H9 (cell line): ENCODE results near the gene THRB. TPM values are rescaled to one million over a fixed set of nuclear protein-coding genes. Genes with fewer than 3 reads are reported as not detected.

ENCODE experiments used
- DNase-seq: peaks from one replicate; pipeline ENCODE4 v3.0.0-alpha.2; 2017
- H2AFZ ChIP-seq: one replicate; pipeline ENCODE4 v1.6.1; 2013; ENCODE audit warnings: mild to moderate bottlenecking, low read length, control low read depth, moderate library complexity
- H2AK5ac ChIP-seq: 2 replicates; pipeline ENCODE4 v1.6.1; 2013; ENCODE audit warnings: low read length, control low read depth, mixed read lengths; ENCODE audit not compliant: insufficient read length
- H2BK120ac ChIP-seq: one replicate; pipeline ENCODE4 v1.6.1; 2013; ENCODE audit warnings: low read depth, mild to moderate bottlenecking, low read length, control low read depth, inconsistent platforms; ENCODE audit not compliant: poor library complexity, severe bottlenecking
- H2BK12ac ChIP-seq: 2 replicates; pipeline ENCODE4 v1.6.1; 2013; ENCODE audit warnings: low read length, control low read depth, mixed read lengths, low read depth; ENCODE audit not compliant: insufficient read length
- H2BK15ac ChIP-seq: 2 replicates; pipeline ENCODE4 v1.6.1; 2013; ENCODE audit warnings: low read depth, low read length, control low read depth
- H2BK20ac ChIP-seq: one replicate; pipeline ENCODE4 v1.6.1; 2013; ENCODE audit warnings: low read depth, mild to moderate bottlenecking, low read length, control low read depth, inconsistent platforms; ENCODE audit not compliant: poor library complexity, severe bottlenecking
- H2BK5ac ChIP-seq: 2 replicates; pipeline ENCODE4 v1.6.1; 2013; ENCODE audit warnings: low read length, control low read depth, mixed read lengths; ENCODE audit not compliant: insufficient read length
- H3K14ac ChIP-seq: 2 replicates; pipeline ENCODE4 v1.6.1; 2013; ENCODE audit warnings: low read length, control low read depth; ENCODE audit not compliant: insufficient read depth
- H3K18ac ChIP-seq: 2 replicates; pipeline ENCODE4 v1.6.1; 2013; ENCODE audit warnings: low read depth, mild to moderate bottlenecking, mixed read lengths, low read length, control low read depth; ENCODE audit not compliant: insufficient read length
- H3K23ac ChIP-seq: 2 replicates; pipeline ENCODE4 v1.6.1; 2013; ENCODE audit warnings: low read length, control low read depth, mixed read lengths, low read depth; ENCODE audit not compliant: insufficient read length
- H3K23me2 ChIP-seq: 2 replicates; pipeline ENCODE4 v1.6.1; 2013; ENCODE audit warnings: low read depth, mild to moderate bottlenecking, mixed read lengths, low read length, control low read depth; ENCODE audit not compliant: insufficient read length, poor library complexity, severe bottlenecking
- H3K27ac ChIP-seq: 2 replicates; pipeline ENCODE4 v1.5.1; 2013; ENCODE audit warnings: low read length, control low read depth, mixed read lengths, low read depth; ENCODE audit not compliant: insufficient read length
- H3K27me3 ChIP-seq: 2 replicates; pipeline ENCODE4 v1.6.1; 2013; ENCODE audit warnings: low read length, control low read depth, inconsistent platforms; ENCODE audit not compliant: insufficient read depth
- H3K4ac ChIP-seq: 2 replicates; pipeline ENCODE4 v1.6.1; 2013; ENCODE audit warnings: low read depth, mild to moderate bottlenecking, control low read depth, inconsistent platforms, low read length, moderate library complexity
- H3K4me1 ChIP-seq: 2 replicates; pipeline ENCODE4 v1.6.1; 2013; ENCODE audit warnings: low read length, control low read depth, inconsistent platforms; ENCODE audit not compliant: insufficient read depth
- H3K4me2 ChIP-seq: 2 replicates; pipeline ENCODE4 v1.6.1; 2013; ENCODE audit warnings: low read length, control low read depth, mixed read lengths; ENCODE audit not compliant: insufficient read length, insufficient read depth
- H3K56ac ChIP-seq: 2 replicates; pipeline ENCODE4 v1.6.1; 2013; ENCODE audit warnings: low read depth, mild to moderate bottlenecking, mixed read lengths, low read length, control low read depth; ENCODE audit not compliant: insufficient read length
- H3K79me1 ChIP-seq: 2 replicates; pipeline ENCODE4 v1.6.1; 2013; ENCODE audit warnings: low read depth, mild to moderate bottlenecking, moderate library complexity, low read length, control low read depth, inconsistent platforms; ENCODE audit not compliant: insufficient read depth, poor library complexity, severe bottlenecking
- H3K79me2 ChIP-seq: 2 replicates; pipeline ENCODE4 v1.6.1; 2013; ENCODE audit warnings: low read length, control low read depth, inconsistent platforms; ENCODE audit not compliant: insufficient read depth
- H3K9ac ChIP-seq: 2 replicates; pipeline ENCODE4 v1.6.1; 2013; ENCODE audit warnings: low read length, control low read depth, mixed read lengths; ENCODE audit not compliant: insufficient read length; ENCODE audit errors: extremely low read depth
- H3K9me3 ChIP-seq: one replicate; pipeline ENCODE4 v1.6.1; 2013; ENCODE audit warnings: low read depth, low read length, inconsistent platforms; ENCODE audit not compliant: control insufficient read depth
- H3T11ph ChIP-seq: one replicate; pipeline ENCODE4 v1.6.1; 2013; ENCODE audit warnings: mild to moderate bottlenecking, low read length, control low read depth, inconsistent platforms
- H4K20me1 ChIP-seq: one replicate; pipeline ENCODE4 v1.6.1; 2013; ENCODE audit not compliant: control insufficient read depth, insufficient read length, insufficient read depth
- H4K5ac ChIP-seq: 2 replicates; pipeline ENCODE4 v1.6.1; 2013; ENCODE audit warnings: low read depth, mild to moderate bottlenecking, mixed read lengths, low read length, control low read depth; ENCODE audit not compliant: insufficient read length
- H4K8ac ChIP-seq: replicated peaks from 2 replicates; pipeline ENCODE4 v1.6.1; 2013; ENCODE audit warnings: low read length, control low read depth, mixed read lengths, low read depth; ENCODE audit not compliant: insufficient read length
- H4K91ac ChIP-seq: 2 replicates; pipeline ENCODE4 v1.6.1; 2013; ENCODE audit warnings: low read depth, mild to moderate bottlenecking, moderate library complexity, mixed read lengths, low read length, control low read depth; ENCODE audit not compliant: insufficient read length
- H3K27ac Mint-ChIP-seq, 3 experiments: 2 replicates in 2 of 3; 3 replicates in 1 of 3; pipeline ENCODE4 v1.8.0; 2020 to 2021; ENCODE audit warnings: mixed read lengths in 3 of 3, mild to moderate bottlenecking in 1 of 3, moderate library complexity in 1 of 3
- H3K27me3 Mint-ChIP-seq: 2 replicates; pipeline ENCODE4 v1.8.0; 2021; ENCODE audit warnings: low read depth, mild to moderate bottlenecking, moderate library complexity, mixed read lengths
- H3K36me3 Mint-ChIP-seq, 3 experiments: 2 replicates in 2 of 3; 3 replicates in 1 of 3; pipeline ENCODE4 v1.8.0; 2020 to 2021; ENCODE audit warnings: low read depth in 3 of 3, mixed read lengths in 3 of 3; ENCODE audit not compliant: insufficient read depth in 1 of 3
- H3K4me1 Mint-ChIP-seq, 2 experiments: 2 replicates each; pipeline ENCODE4 v1.8.0; 2020; ENCODE audit warnings: mixed read lengths in 2 of 2
- H3K4me3 Mint-ChIP-seq, 2 experiments: 2 replicates in 1 of 2; 3 replicates in 1 of 2; pipeline ENCODE4 v1.8.0; 2020 to 2021; ENCODE audit warnings: mild to moderate bottlenecking in 2 of 2, mixed read lengths in 2 of 2, moderate library complexity in 1 of 2
- H3K9me3 Mint-ChIP-seq, 2 experiments: 2 replicates in 1 of 2; 3 replicates in 1 of 2; pipeline ENCODE4 v1.8.0; 2020; ENCODE audit warnings: mild to moderate bottlenecking in 2 of 2, mixed read lengths in 2 of 2, moderate library complexity in 1 of 2
- CTCF ChIP-seq: fragments of 200-600 bp; sonication (generic); conservative IDR thresholded peaks from 3 replicates; pipeline ENCODE4 v1.8.0; 2021; ENCODE audit warnings: antibody characterized with exemption, mild to moderate bottlenecking
- whole genome bisulfite sequencing: extraction: QIAGEN DNeasy Blood & Tissue Kit; methylation state at CpG from one replicate; pipeline ENCODE4 v1.1.7; 2013; ENCODE audit warnings: missing lambda C conversion rate, low lambda C conversion rate, mixed read lengths; ENCODE audit not compliant: insufficient read length; ENCODE audit errors: extremely low coverage; 5-methylcytosine and 5-hydroxymethylcytosine counted together
- total RNA-seq: library from RNA; stranded (reverse); gene quantifications from 2 replicates; pipeline ENCODE4 v1.2.1, GENCODE V29; 2021

The THRB gene
- total RNA-seq, 1 experiment from 2014 or later: 8.6 TPM

GRCh38 chr3:24498391-24498790 lies 3.7 kb upstream of the THRB start:
- Histone ChIP-seq H3K23me2 (peaks cover 16% of the 10 kb centered on the region), H3K4ac (no peak overlapping the region), H3K9ac (no peak overlapping the region), H3K27ac (no peak overlapping the region), H2BK12ac (no peak overlapping the region), H3K14ac (no peak overlapping the region), H2AFZ (no peak overlapping the region), H4K20me1 (no peaks in the 10 kb centered on the region), H3K56ac (no peak overlapping the region), H3T11ph (no peak overlapping the region), H3K79me2 (no peaks in the 10 kb centered on the region), H2BK120ac (no peak overlapping the region), H4K5ac (no peak overlapping the region), H2BK20ac (no peak overlapping the region), H3K79me1 (no peaks in the 10 kb centered on the region), H3K23ac (no peak overlapping the region), H4K91ac (no peak overlapping the region), H4K8ac (no peak overlapping the region), H2AK5ac (no peak overlapping the region), H3K4me1 (peaks cover 14% of the 10 kb centered on the region; the same call in 1 of the 2 replicates), H3K9me3 (no peaks in the 10 kb centered on the region), H2BK15ac (no peak overlapping the region), H2BK5ac (no peak overlapping the region), H3K4me2 (peak overlapping the region; percentile 0), H3K27me3 (peaks cover under 1% of the 10 kb centered on the region; the same call in 1 of the 2 replicates), H3K18ac (no peak overlapping the region)
- H3K27me3 Mint-ChIP-seq: peaks cover 25% of the 10 kb centered on the region
- no peak for DNase-seq
- no CpG with 5 or more reads among the region's 2 CpGs for WGBS
- H3K4me1 Mint-ChIP-seq: peaks cover 41 to 43% of the 10 kb centered on the region in 2 experiments
- H3K27ac Mint-ChIP-seq: peak overlapping the region in 1 of 3 experiments; percentile 14; a peak in 3 of 7 replicates
- no peaks in the 10 kb centered on the region for H3K9me3 Mint-ChIP-seq
- H3K36me3 Mint-ChIP-seq: no peaks in the 10 kb centered on the region
- H3K4me3 Mint-ChIP-seq: no peak overlapping the region
- TF ChIP-seq CTCF: no peak
